Brain microvascular endothelial cell (primary cell): ENCODE data around the gene SDF2.

Source experiments
- DNase-seq: peaks from one replicate; pipeline ENCODE4 v3.0.0-alpha.2; 2020
- H3K27ac ChIP-seq: fragments of 250-450 bp; sonication (Bioruptor Pico); 2 replicates; pipeline ENCODE4 v1.5.1; 2020; ENCODE audit warnings: mild to moderate bottlenecking, moderate library complexity
- H3K27me3 ChIP-seq: fragments of 250-450 bp; sonication (Bioruptor Pico); replicated peaks from 2 replicates; pipeline ENCODE4 v1.5.1; 2020; ENCODE audit warnings: mild to moderate bottlenecking
- H3K36me3 ChIP-seq: fragments of 250-450 bp; sonication (Bioruptor Pico); replicated peaks from 2 replicates; pipeline ENCODE4 v1.5.1; 2020; ENCODE audit warnings: mild to moderate bottlenecking
- H3K4me3 ChIP-seq: 2 replicates; pipeline ENCODE4 v1.5.1; 2011; ENCODE audit warnings: low read depth, mild to moderate bottlenecking, control low read depth, low read length, moderate library complexity
- CTCF ChIP-seq: IDR thresholded peaks from 2 replicates; pipeline ENCODE4 v1.5.1; 2011; ENCODE audit warnings: low read depth, mild to moderate bottlenecking, moderate library complexity, low read length, control low read depth, inconsistent platforms; ENCODE audit errors: missing control alignments
- in situ Hi-C: cut with HindIII; loops from 2 replicates; pipeline ENCODE4 v1.10.0; 2017; ENCODE audit warnings: low sequenced_read_pairs, low pct_ligation_motif_present

Gene SDF2

GRCh38 chr17:28626818-28627217 lies 34.9 kb downstream of the SDF2 start:
- in situ Hi-C loops: no loop called here
- no peak for TF ChIP-seq CTCF
- Histone ChIP-seq H3K36me3 (peaks cover 73% of the 10 kb centered on the region), H3K27ac (no peak overlapping the region), H3K4me3 (no peak overlapping the region), H3K27me3 (no peaks in the 10 kb centered on the region)
- no peak for DNase-seq

GRCh38 chr17:28624148-28624547 lies 37.6 kb downstream of the SDF2 start:
- Histone ChIP-seq H3K36me3 (peaks cover 76% of the 10 kb centered on the region), H3K4me3 (no peak overlapping the region), H3K27ac (no peak overlapping the region), H3K27me3 (no peaks in the 10 kb centered on the region)
- no peak for DNase-seq
- TF ChIP-seq CTCF: no peak
- in situ Hi-C loops: no loop called here

- in situ Hi-C loops: no loop called here
- no peak overlapping the region for H3K27ac ChIP-seq
- H3K4me3 ChIP-seq: no peak overlapping the region
- DNase-seq: no peak
- H3K27me3 ChIP-seq: no peaks in the 10 kb centered on the region
- H3K36me3 ChIP-seq: peaks cover 81% of the 10 kb centered on the region
- TF ChIP-seq CTCF: no peak
Observed at GRCh38 chr17:28623696-28624095, 38.0 kb downstream of the SDF2 start.

GRCh38 chr17:28622186-28622585 lies 39.5 kb downstream of the SDF2 start:
- no peak for TF ChIP-seq CTCF
- Histone ChIP-seq H3K27me3 (no peaks in the 10 kb centered on the region), H3K4me3 (no peak overlapping the region), H3K36me3 (peaks cover 83% of the 10 kb centered on the region), H3K27ac (no peak overlapping the region)
- no peak for DNase-seq
- in situ Hi-C loops: no loop called here

- Histone ChIP-seq H3K4me3 (no peak overlapping the region), H3K27me3 (no peaks in the 10 kb centered on the region), H3K27ac (no peak overlapping the region), H3K36me3 (peaks cover 91% of the 10 kb centered on the region)
- in situ Hi-C loops: no loop called here
- no peak for DNase-seq
- no peak for TF ChIP-seq CTCF
Observed at GRCh38 chr17:28620010-28620409, 41.7 kb downstream of the SDF2 start.

DNA sequence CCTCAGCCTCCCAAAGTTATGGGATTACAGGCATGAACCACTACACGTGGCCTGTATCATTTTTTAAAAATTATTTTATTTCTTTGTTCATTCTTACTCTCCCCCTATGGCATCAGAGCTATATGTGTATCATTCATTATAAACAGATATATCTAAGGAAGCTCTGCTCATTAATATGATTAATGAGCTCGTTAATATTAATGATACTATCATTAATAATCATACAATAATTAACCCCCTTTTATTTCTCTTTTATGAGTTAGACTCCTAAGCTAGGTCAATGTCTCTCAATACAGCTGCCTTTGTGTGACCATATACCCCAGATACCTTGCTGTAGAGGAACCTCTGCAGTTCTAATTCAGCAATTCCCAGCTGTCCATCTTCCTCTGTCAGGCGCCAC lies 43.2 kb downstream of the SDF2 start:
- DNase-seq: no peak
- no peak overlapping the region for H3K27ac ChIP-seq
- H3K27me3 ChIP-seq: no peaks in the 10 kb centered on the region
- peaks cover 91% of the 10 kb centered on the region for H3K36me3 ChIP-seq
- in situ Hi-C loops: no loop called here
- no peak for TF ChIP-seq CTCF
- no peak overlapping the region for H3K4me3 ChIP-seq
